Keratinocyte (primary cell): ENCODE measurements around the gene CRYGS. TPM values are rescaled to one million over a fixed set of nuclear protein-coding genes. Genes with fewer than 3 reads are reported as not detected.

Experiments used
- DNase-seq: peaks from one replicate; pipeline ENCODE4 v3.0.0-alpha.2; 2011; ENCODE audit warnings: low read depth, missing footprints, low spot score
- FAIRE-seq: peaks from 2 replicates; lab custom pipeline; 2011; peaks lifted over from hg19 to GRCh38; lab: Jason Lieb, UNC
- H2AFZ ChIP-seq: 2 replicates; pipeline ENCODE4 v1.6.0; 2012; ENCODE audit warnings: low read length, control low read depth, inconsistent platforms; ENCODE audit not compliant: control insufficient read depth
- H3K27ac ChIP-seq: 2 replicates; pipeline ENCODE4 v1.5.1; 2011; ENCODE audit warnings: low read length; ENCODE audit not compliant: control insufficient read depth, insufficient read depth
- H3K27me3 ChIP-seq: 3 replicates; pipeline ENCODE4 v1.6.0; 2011; ENCODE audit warnings: low read length; ENCODE audit not compliant: control insufficient read depth, insufficient read depth; ENCODE audit errors: extremely low read depth
- H3K36me3 ChIP-seq, 2 experiments: 2 replicates in 1 of 2; 3 replicates in 1 of 2; pipeline ENCODE4 v1.5.1; 2011; ENCODE audit warnings: low read length in 2 of 2, mild to moderate bottlenecking in 1 of 2; ENCODE audit not compliant: control insufficient read depth in 2 of 2, insufficient read depth in 2 of 2; ENCODE audit errors: extremely low read depth in 1 of 2
- H3K4me1 ChIP-seq: 3 replicates; pipeline ENCODE4 v1.5.1; 2011; ENCODE audit warnings: low read length; ENCODE audit not compliant: control insufficient read depth, insufficient read depth; ENCODE audit errors: extremely low read depth
- H3K4me2 ChIP-seq: 3 replicates; pipeline ENCODE4 v1.6.0; 2011; ENCODE audit warnings: low read depth, low read length; ENCODE audit not compliant: control insufficient read depth, insufficient read depth; ENCODE audit errors: extremely low read depth
- H3K4me3 ChIP-seq, 3 experiments: fragments of 200-600 bp in 1 of 3; sonication (generic) in 1 of 3; 2 replicates in 2 of 3; 3 replicates in 1 of 3; pipeline ENCODE4 v1.5.1; 2011 to 2016; ENCODE audit warnings: low read length in 3 of 3, mild to moderate bottlenecking in 3 of 3, control low read depth in 2 of 3, inconsistent platforms in 1 of 3, low read depth in 1 of 3, mixed read lengths in 1 of 3, mixed run types in 1 of 3, moderate library complexity in 1 of 3; ENCODE audit not compliant: control insufficient read depth in 2 of 3, insufficient read depth in 2 of 3; ENCODE audit errors: extremely low read depth in 1 of 3
- H3K79me2 ChIP-seq: 2 replicates; pipeline ENCODE4 v1.6.0; 2012; ENCODE audit warnings: low read length; ENCODE audit not compliant: control insufficient read depth, insufficient read depth
- H3K9ac ChIP-seq: 3 replicates; pipeline ENCODE4 v1.6.0; 2011; ENCODE audit warnings: low read length; ENCODE audit not compliant: control insufficient read depth, insufficient read depth; ENCODE audit errors: extremely low read depth
- H3K9me1 ChIP-seq: 3 replicates; pipeline ENCODE4 v1.6.0; 2011; ENCODE audit warnings: low read length; ENCODE audit not compliant: control insufficient read depth, insufficient read depth; ENCODE audit errors: extremely low read depth
- H3K9me3 ChIP-seq: 2 replicates; pipeline ENCODE4 v1.5.1; 2012; ENCODE audit warnings: low read depth, low read length; ENCODE audit not compliant: control insufficient read depth
- H4K20me1 ChIP-seq: 3 replicates; pipeline ENCODE4 v1.6.0; 2011; ENCODE audit warnings: low read length; ENCODE audit not compliant: control insufficient read depth, insufficient read depth; ENCODE audit errors: extremely low read depth
- EZH2 ChIP-seq: IDR thresholded peaks from one replicate; pipeline ENCODE4 v1.6.1; 2012; ENCODE audit warnings: inconsistent platforms, mild to moderate bottlenecking, low read length, moderate library complexity
- dilution Hi-C: fragments of 300-500 bp; cut with MboI; formaldehyde crosslinking; loops from one replicate; pipeline ENCODE4 v1.7.0; 2020; ENCODE audit warnings: low sequenced_read_pairs; ENCODE audit not compliant: extremely low pct_ligation_motif_present
- polyA plus RNA-seq, 5 experiments: library from polyadenylated mRNA; depleted of rRNA in 3 of 5; stranded (reverse) in 3 of 5; stranded (forward) in 1 of 5; unstranded in 1 of 5; fragments of >200 nt; gene quantifications; 1 replicate in 1 of 5; 2 replicates in 3 of 5; 3 replicates in 1 of 5; pipeline versions ENCODE4 v1.2.1 to v1.2.3, GENCODE V29; 2011 to 2012; ENCODE audit warnings: missing spikeins in 2 of 5, low read depth in 1 of 5, low replicate concordance in 1 of 5
- TF ChIP-seq, protein P1 (sequence below), 3 experiments: IDR thresholded peaks in 1 of 3; conservative IDR thresholded peaks in 1 of 3; optimal IDR thresholded peaks in 1 of 3; 2 replicates in 2 of 3; 3 replicates in 1 of 3; pipeline versions ENCODE3 to v1.5.1; 2011; ENCODE audit warnings: low read length in 3 of 3, mild to moderate bottlenecking in 3 of 3, moderate library complexity in 2 of 3, control low read depth in 1 of 3, inconsistent platforms in 1 of 3; ENCODE audit not compliant: insufficient read depth in 2 of 3; ENCODE audit errors: extremely low read depth in 1 of 3

CRYGS gene
- polyA plus RNA-seq, 1 donor (not counting 4 experiments of a cell fraction or from before 2014, with no cell fraction given): 3.4 TPM

DNA sequence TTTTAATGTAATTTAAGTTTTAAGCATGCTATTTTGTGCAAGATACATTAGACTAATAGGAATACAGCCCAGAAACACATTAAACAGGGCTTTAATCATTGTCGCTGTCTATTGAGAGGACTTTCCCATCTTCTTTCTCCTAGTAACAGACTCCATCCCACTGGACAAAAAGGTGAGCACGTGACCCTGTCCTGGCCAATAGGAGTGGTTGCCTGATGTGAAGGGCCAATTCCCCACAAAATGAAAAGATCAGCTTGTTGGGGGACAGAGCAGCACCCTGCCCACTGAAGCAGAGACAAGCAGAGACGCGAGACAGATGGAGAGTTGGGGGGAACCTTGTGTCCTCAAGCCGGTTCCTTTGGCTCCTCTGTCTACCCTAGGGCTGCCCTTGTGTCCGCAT lies 21.2 kb downstream of the CRYGS start:
- dilution Hi-C loops: no loop called here
- no peaks in the 10 kb centered on the region for H3K9me3 ChIP-seq

DNA sequence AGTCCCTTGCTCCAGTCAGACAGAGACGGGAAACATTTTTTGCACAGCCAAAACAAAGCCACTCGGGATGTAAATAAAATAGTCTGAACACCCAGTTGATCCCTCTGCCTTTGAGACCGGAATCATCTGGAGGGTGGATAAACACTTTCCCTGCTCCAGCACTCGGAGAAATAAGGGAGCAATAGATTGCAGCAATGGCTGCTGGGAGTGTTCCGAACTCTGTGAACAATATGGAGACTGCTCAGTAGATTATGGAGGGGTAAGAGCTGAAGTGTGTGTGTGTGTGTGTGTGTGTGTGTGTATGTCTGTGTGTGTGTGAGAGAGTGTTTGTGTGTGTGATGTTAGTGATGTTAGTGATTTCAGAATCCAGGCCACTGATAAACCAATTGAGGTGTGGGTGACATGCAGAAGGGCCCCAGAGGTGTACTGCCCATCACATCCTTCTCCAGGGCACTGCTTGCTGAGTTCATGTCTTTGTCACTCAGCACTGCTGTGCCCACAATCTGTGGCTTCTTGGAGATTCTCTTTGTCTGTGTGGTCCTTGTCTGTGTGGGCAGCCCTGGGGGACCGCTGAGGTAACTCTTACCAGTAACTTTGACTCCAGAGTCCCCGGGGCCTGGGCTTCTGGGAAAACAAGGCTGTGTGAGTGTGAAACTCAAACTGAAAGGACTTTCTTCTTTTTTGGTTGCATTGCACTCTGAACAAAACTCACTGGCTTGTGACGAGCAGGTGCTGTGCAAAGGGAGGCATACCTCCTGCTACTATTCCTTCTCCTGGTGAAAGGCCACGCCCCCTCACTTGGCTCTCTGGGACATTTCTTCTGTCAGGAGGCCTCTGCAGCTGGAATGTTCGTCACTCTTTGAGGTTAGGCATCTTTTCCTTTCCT lies 23.0 kb downstream of the CRYGS start:
- Histone ChIP-seq H3K4me2 (no peak overlapping the region), H2AFZ (no peak overlapping the region), H3K27ac (no peak overlapping the region), H3K27me3 (no peaks in the 10 kb centered on the region), H3K4me3 (no peak overlapping the region), H3K4me1 (no peaks in the 10 kb centered on the region), H3K79me2 (no peaks in the 10 kb centered on the region), H3K9ac (no peak overlapping the region), H4K20me1 (no peaks in the 10 kb centered on the region), H3K36me3 (no peaks in the 10 kb centered on the region), H3K9me1 (no peaks in the 10 kb centered on the region), H3K9me3 (no peaks in the 10 kb centered on the region)
- DNase-seq (no peak), FAIRE-seq (no peak)
- dilution Hi-C loops: no loop called here
- TF ChIP-seq, protein P1, sequence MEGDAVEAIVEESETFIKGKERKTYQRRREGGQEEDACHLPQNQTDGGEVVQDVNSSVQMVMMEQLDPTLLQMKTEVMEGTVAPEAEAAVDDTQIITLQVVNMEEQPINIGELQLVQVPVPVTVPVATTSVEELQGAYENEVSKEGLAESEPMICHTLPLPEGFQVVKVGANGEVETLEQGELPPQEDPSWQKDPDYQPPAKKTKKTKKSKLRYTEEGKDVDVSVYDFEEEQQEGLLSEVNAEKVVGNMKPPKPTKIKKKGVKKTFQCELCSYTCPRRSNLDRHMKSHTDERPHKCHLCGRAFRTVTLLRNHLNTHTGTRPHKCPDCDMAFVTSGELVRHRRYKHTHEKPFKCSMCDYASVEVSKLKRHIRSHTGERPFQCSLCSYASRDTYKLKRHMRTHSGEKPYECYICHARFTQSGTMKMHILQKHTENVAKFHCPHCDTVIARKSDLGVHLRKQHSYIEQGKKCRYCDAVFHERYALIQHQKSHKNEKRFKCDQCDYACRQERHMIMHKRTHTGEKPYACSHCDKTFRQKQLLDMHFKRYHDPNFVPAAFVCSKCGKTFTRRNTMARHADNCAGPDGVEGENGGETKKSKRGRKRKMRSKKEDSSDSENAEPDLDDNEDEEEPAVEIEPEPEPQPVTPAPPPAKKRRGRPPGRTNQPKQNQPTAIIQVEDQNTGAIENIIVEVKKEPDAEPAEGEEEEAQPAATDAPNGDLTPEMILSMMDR (optimal IDR thresholded peaks at IDR 0.05 in 1 of 3, IDR thresholded peaks at IDR 0.05 in 1 of 3, conservative IDR thresholded peaks at IDR 0.05 in 1 of 3; ENCODE audit: extremely low read depth in 1 of 3, insufficient read depth in 2 of 3, low read length in 3 of 3): no peak
- no peak for TF ChIP-seq EZH2

More for the DNA sequence above, 21.2 kb downstream of the CRYGS start:
- no peaks in the 10 kb centered on the region for H4K20me1 ChIP-seq
- no peak overlapping the region for H3K27ac ChIP-seq
- H3K79me2 ChIP-seq: no peaks in the 10 kb centered on the region
- H2AFZ ChIP-seq: no peak overlapping the region
- no peaks in the 10 kb centered on the region for H3K4me1 ChIP-seq
- no peaks in the 10 kb centered on the region for H3K9me1 ChIP-seq
- H3K36me3 ChIP-seq: no peaks in the 10 kb centered on the region
- no peaks in the 10 kb centered on the region for H3K27me3 ChIP-seq
- no peak overlapping the region for H3K4me2 ChIP-seq
- no peak overlapping the region for H3K9ac ChIP-seq
- H3K4me3 ChIP-seq: no peak overlapping the region
- FAIRE-seq (no peak), DNase-seq (no peak)
- TF ChIP-seq, protein P1 (optimal IDR thresholded peaks at IDR 0.05 in 1 of 3, IDR thresholded peaks at IDR 0.05 in 1 of 3, conservative IDR thresholded peaks at IDR 0.05 in 1 of 3; ENCODE audit: extremely low read depth in 1 of 3, insufficient read depth in 2 of 3, low read length in 3 of 3): no peak
- no peak for TF ChIP-seq EZH2
